LHCN-M2 (cell line): Measurements from ENCODE around the gene NID2. TPM values are rescaled to one million over a fixed set of nuclear protein-coding genes. Genes with fewer than 3 reads are reported as not detected.

Experiments
- DNase-seq: peaks from one replicate; pipeline ENCODE4 v3.0.0-alpha.2; 2012; ENCODE audit warnings: low read depth
- polyA plus RNA-seq: library from polyadenylated mRNA; unstranded; fragments of >200 nt; gene quantifications from one replicate; pipeline ENCODE4 v1.2.1, GENCODE V29; 2012; ENCODE audit warnings: missing spikeins
- total RNA-seq: library from RNA; depleted of rRNA; stranded (reverse); fragments of >200 nt; gene quantifications from 2 replicates; pipeline ENCODE4 v1.2.3, GENCODE V29; 2014; rRNA removed

Gene NID2
- 11.1 and 13.3 TPM in 2 replicates for total RNA-seq
- 39.7 TPM for polyA plus RNA-seq

GRCh38 chr14:52068615-52069306 lies at the start of gene NID2:
Gene NID2, minus strand, starts transcription at chr14:52069059. Its CDS starts 65 bp downstream, at chr14:52068994.
- peak; percentile 89 for DNase-seq

GRCh38 chr14:52117111-52117832 lies 48.4 kb upstream of the NID2 start:
- DNase-seq = no peak

- DNase-seq = no peak
These were observed 46.4 kb upstream of the NID2 start for GRCh38 chr14:52115286-52115685.

GRCh38 chr14:52112336-52113018 lies 43.6 kb upstream of the NID2 start:
- DNase-seq = peak; percentile 69

- peak; percentile 28 for DNase-seq
These were observed 42.7 kb upstream of the NID2 start for GRCh38 chr14:52111583-52111982.

GRCh38 chr14:52110441-52111086 lies 41.7 kb upstream of the NID2 start:
- no peak for DNase-seq

GRCh38 chr14:52108823-52109222 lies 40.0 kb upstream of the NID2 start:
- no peak for DNase-seq

- DNase-seq = no peak
These were observed 38.0 kb upstream of the NID2 start for GRCh38 chr14:52106840-52107239.

- DNase-seq = no peak
These were observed 34.6 kb upstream of the NID2 start for GRCh38 chr14:52103416-52103815.

GRCh38 chr14:52095794-52096193 lies 26.9 kb upstream of the NID2 start:
- no peak for DNase-seq

GRCh38 chr14:52095336-52095735 lies 26.5 kb upstream of the NID2 start:
- DNase-seq = no peak

- DNase-seq = no peak
These were observed 25.9 kb upstream of the NID2 start for GRCh38 chr14:52094546-52095271.

- DNase-seq = no peak
These were observed 23.1 kb upstream of the NID2 start for GRCh38 chr14:52091928-52092327.

- DNase-seq = no peak
These were observed 22.1 kb upstream of the NID2 start for GRCh38 chr14:52090936-52091335.

GRCh38 chr14:52089218-52089617 lies 20.4 kb upstream of the NID2 start:
- DNase-seq = no peak

GRCh38 chr14:52086711-52087110 lies 17.9 kb upstream of the NID2 start:
- DNase-seq = peak; percentile 77

GRCh38 chr14:52082903-52083302 lies 14.0 kb upstream of the NID2 start:
- DNase-seq = no peak

GRCh38 chr14:52081964-52082363 lies 13.1 kb upstream of the NID2 start:
- DNase-seq = no peak

GRCh38 chr14:52080808-52081755 lies 12.2 kb upstream of the NID2 start:
- DNase-seq = peak; percentile 96

- DNase-seq = peak; percentile 74
These were observed 11.4 kb upstream of the NID2 start for GRCh38 chr14:52080158-52080800.
